ENCODE results near the gene SEZ6. TPM values are rescaled to one million over a fixed set of nuclear protein-coding genes. Genes with fewer than 3 reads are reported as not detected.

SEZ6 gene
- total RNA-seq, 4 donors from 2014 or later = 0.42 to 0.83 (median 0.52) TPM; not detected in 1

DNA sequence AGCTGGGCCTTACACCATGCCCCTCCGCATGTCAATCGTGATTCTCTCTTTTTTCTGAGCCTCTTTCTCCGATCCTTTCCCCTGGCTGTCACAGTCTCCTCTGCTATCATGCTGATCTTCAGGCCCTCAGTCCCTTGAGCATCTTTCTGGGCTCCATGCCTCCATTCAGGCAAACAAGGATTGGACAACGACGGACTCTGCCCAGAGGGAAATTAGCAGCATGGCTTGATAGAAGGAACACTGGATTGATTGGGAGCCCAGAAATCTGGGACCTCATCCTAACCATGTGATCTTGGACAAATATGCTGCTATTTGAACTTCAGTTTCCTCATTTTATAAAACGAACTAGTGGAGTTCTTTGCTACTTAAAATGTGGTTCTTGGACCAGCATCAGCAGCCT, 35.0 kb downstream of the SEZ6 start:
- TF ChIP-seq EP300 (IDR thresholded peaks at IDR 0.05) (no peak), POLR2AphosphoS5 (IDR thresholded peaks at IDR 0.05) (no peak), POLR2A (IDR thresholded peaks at IDR 0.05; ENCODE audit: low read depth) (no peak)
- TF ChIP-seq, protein P1, sequence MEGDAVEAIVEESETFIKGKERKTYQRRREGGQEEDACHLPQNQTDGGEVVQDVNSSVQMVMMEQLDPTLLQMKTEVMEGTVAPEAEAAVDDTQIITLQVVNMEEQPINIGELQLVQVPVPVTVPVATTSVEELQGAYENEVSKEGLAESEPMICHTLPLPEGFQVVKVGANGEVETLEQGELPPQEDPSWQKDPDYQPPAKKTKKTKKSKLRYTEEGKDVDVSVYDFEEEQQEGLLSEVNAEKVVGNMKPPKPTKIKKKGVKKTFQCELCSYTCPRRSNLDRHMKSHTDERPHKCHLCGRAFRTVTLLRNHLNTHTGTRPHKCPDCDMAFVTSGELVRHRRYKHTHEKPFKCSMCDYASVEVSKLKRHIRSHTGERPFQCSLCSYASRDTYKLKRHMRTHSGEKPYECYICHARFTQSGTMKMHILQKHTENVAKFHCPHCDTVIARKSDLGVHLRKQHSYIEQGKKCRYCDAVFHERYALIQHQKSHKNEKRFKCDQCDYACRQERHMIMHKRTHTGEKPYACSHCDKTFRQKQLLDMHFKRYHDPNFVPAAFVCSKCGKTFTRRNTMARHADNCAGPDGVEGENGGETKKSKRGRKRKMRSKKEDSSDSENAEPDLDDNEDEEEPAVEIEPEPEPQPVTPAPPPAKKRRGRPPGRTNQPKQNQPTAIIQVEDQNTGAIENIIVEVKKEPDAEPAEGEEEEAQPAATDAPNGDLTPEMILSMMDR (IDR thresholded peaks at IDR 0.05) = no peak
- H3K27me3 ChIP-seq = no peaks in the 10 kb centered on the region
- DNase-seq (ENCODE audit: extremely low spot score) = no peak
- 63% methylated on average over 6 of the region's 6 CpGs for WGBS
- no peaks in the 10 kb centered on the region for H3K9me3 ChIP-seq
- H3K4me1 ChIP-seq = peaks cover 18 to 38% (median 21%) of the 10 kb centered on the region in 4 donors
- no peak overlapping the region for H3K4me3 ChIP-seq
- no peak overlapping the region for H3K27ac ChIP-seq (replicated peaks in 1 of 4)
- H3K36me3 ChIP-seq = no peaks in the 10 kb centered on the region
- intact Hi-C loops (cut with DNase I) = no loop called here

DNA sequence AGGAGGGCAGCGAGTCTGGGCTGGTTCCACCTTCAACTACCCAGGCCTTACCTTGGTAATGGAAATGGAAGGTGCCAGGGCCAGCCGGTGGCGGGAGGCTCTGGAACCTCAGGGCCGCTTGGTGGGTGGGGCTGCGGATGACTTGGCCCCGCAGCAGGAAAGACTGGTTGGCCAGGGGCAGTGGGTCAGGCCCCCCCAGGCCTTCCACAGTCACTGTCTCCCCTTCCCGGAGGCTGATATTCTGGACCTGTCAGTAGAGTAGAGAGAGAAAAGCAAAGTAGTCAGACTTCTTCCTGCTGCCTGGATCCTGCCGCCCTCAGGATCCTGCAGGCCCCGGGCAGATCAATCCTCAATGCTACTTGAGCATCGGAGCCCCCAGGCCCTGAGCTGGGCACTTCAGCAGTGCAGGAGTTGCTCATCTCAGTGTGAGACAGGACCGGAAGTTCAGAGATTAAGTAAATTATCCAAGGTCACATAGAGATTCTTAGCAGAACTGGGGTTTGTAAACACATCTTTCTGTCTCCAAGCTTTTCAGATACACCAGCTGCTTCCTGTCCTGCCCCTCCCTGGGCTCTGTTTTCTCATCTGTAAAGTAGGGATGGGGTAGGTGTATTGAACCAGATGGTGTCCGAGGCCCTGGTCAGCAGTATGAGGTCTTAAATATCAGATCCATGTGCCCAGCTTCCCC, 36.0 kb downstream of the SEZ6 start:
- Histone ChIP-seq H3K27ac (replicated peaks in 1 of 4) (no peak overlapping the region), H3K4me3 (no peak overlapping the region), H3K27me3 (peaks cover 0 to 3% (median 0%) of the 10 kb centered on the region in 4 donors), H3K36me3 (no peaks in the 10 kb centered on the region), H3K9me3 (no peaks in the 10 kb centered on the region), H3K4me1 (peaks cover 20 to 38% (median 23%) of the 10 kb centered on the region in 4 donors)
- WGBS = 73% methylated on average over 11 of the region's 12 CpGs
- intact Hi-C loops (cut with DNase I) = no loop called here
- DNase-seq (ENCODE audit: extremely low spot score) = no peak
- no peak for TF ChIP-seq EP300 (IDR thresholded peaks at IDR 0.05)
- TF ChIP-seq, protein P1 (IDR thresholded peaks at IDR 0.05) = no peak
- TF ChIP-seq POLR2AphosphoS5 (IDR thresholded peaks at IDR 0.05) = no peak
- TF ChIP-seq POLR2A (IDR thresholded peaks at IDR 0.05; ENCODE audit: low read depth) = no peak

DNA sequence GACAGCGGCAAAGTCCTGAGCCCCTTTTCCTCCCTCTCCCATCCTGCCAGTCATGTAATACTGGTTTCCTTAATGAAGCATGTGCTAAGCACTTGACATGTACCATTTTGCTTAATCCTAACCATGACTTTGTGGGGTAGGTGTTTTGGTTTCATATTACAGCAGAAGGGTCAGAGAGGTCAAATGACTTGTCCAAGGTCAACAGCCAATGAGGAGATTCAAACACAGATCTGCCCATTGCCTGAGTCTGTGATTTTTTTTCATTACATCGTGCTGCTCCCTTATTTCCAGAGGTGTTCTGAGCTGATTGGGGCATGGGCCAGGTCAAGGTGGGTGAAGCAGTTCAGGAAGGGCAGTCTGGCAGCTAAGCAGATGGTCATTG, 36.9 kb downstream of the SEZ6 start:
- intact Hi-C loops (cut with DNase I) = no loop called here
- H3K36me3 ChIP-seq = no peaks in the 10 kb centered on the region
- no peak for DNase-seq (ENCODE audit: extremely low spot score)
- H3K27ac ChIP-seq (replicated peaks in 1 of 4) = no peak overlapping the region
- 63% methylated on average over 2 of the region's 2 CpGs for WGBS
- no peaks in the 10 kb centered on the region for H3K9me3 ChIP-seq
- peaks cover 0 to 9% (median 0%) of the 10 kb centered on the region in 4 donors for H3K27me3 ChIP-seq
- H3K4me1 ChIP-seq = peaks cover 16 to 38% (median 23%) of the 10 kb centered on the region in 4 donors
- no peak overlapping the region for H3K4me3 ChIP-seq
- no peak for TF ChIP-seq POLR2AphosphoS5 (IDR thresholded peaks at IDR 0.05)
- no peak for TF ChIP-seq POLR2A (IDR thresholded peaks at IDR 0.05; ENCODE audit: low read depth)
- TF ChIP-seq EP300 (IDR thresholded peaks at IDR 0.05) = no peak
- TF ChIP-seq, protein P1 (IDR thresholded peaks at IDR 0.05) = no peak

DNA sequence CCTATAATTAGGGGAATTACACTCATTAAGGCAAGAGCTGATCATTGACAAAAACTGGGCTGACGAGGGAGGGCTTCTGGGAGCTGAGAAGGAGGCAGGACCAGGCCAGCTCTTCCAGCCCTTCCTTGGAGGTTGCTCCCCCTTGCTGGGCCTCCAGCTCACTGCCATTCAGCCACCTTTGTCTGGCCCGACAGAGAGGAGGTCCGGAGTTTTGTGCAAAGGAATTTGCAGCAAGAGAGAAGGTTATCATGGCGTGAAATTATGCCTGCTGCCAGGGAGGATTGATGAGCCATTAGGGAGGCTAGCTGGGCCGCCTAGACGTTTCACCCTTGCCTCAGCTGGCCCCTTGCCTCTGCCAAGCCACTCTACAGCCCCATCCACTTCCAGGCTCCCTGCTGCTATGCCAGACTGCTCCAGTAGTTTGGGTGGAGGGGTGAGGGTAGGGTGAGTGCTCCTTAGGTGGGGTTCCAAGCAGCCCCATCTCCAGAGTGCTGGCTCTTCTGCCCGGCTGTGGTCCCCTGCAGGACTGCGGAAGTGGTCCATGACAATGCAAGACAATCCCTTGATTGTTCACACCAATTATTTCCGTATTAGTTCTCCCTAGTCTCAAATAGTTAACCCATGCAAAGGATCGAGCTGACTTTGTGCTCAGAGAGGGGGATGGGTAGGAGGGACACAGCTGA, 37.5 kb downstream of the SEZ6 start:
- H3K36me3 ChIP-seq = no peaks in the 10 kb centered on the region
- no peak overlapping the region for H3K27ac ChIP-seq (replicated peaks in 1 of 4)
- intact Hi-C loops (cut with DNase I) = no loop called here
- TF ChIP-seq, protein P1 (IDR thresholded peaks at IDR 0.05) = no peak
- no peak for TF ChIP-seq EP300 (IDR thresholded peaks at IDR 0.05)
- no peak for TF ChIP-seq POLR2A (IDR thresholded peaks at IDR 0.05; ENCODE audit: low read depth)
- TF ChIP-seq POLR2AphosphoS5 (IDR thresholded peaks at IDR 0.05) = no peak
- no peak overlapping the region for H3K4me3 ChIP-seq
- peaks cover 10 to 33% (median 22%) of the 10 kb centered on the region in 4 donors for H3K4me1 ChIP-seq
- 54% methylated on average over 7 of the region's 10 CpGs for WGBS
- H3K27me3 ChIP-seq = peaks cover 0 to 12% (median 0%) of the 10 kb centered on the region in 4 donors
- no peaks in the 10 kb centered on the region for H3K9me3 ChIP-seq
- DNase-seq (ENCODE audit: extremely low spot score) = no peak

All from esophagus muscularis mucosa (tissue), 4 donors.